Right kidney (tissue), 9 donors: Measurements from ENCODE around the gene DPCD.

Experiments used
- DNase-seq: peaks from one replicate; pipeline ENCODE4 v3.0.0-alpha.2; 2016
- long read RNA-seq, 8 donors: transcript quantifications; one replicate each; lab custom pipeline, GENCODE V29; 2026

DPCD gene
- long read RNA-seq, donor 1, transcript DPCD-202 (6 exons, 858 nt): major isoform, 19 of 26 reads
- long read RNA-seq, donor 1, partial matches to known transcripts: 0 of 26 reads
- long read RNA-seq, donor 1, other reads (novel, unspliced or antisense): 6 of 26 reads
- long read RNA-seq, donor 2, transcript DPCD-202 (6 exons, 858 nt): major isoform, 16 of 16 reads
- long read RNA-seq, donor 2, partial matches to known transcripts: 0 of 16 reads
- long read RNA-seq, donor 2, other reads (novel, unspliced or antisense): 0 of 16 reads
- long read RNA-seq, donor 3, transcript DPCD-202 (6 exons, 858 nt): major isoform, 19 of 19 reads
- long read RNA-seq, donor 3, partial matches to known transcripts: 0 of 19 reads
- long read RNA-seq, donor 3, other reads (novel, unspliced or antisense): 0 of 19 reads
- long read RNA-seq, donor 4, transcript DPCD-202 (6 exons, 858 nt): major isoform, 20 of 20 reads
- long read RNA-seq, donor 4, partial matches to known transcripts: 0 of 20 reads
- long read RNA-seq, donor 4, other reads (novel, unspliced or antisense): 0 of 20 reads
- long read RNA-seq, donor 5, transcript DPCD-202 (6 exons, 858 nt): major isoform, 25 of 25 reads
- long read RNA-seq, donor 5, partial matches to known transcripts: 0 of 25 reads
- long read RNA-seq, donor 5, other reads (novel, unspliced or antisense): 0 of 25 reads
- long read RNA-seq, donor 6, transcript DPCD-202 (6 exons, 858 nt): major isoform, 26 of 26 reads
- long read RNA-seq, donor 6, partial matches to known transcripts: 0 of 26 reads
- long read RNA-seq, donor 6, other reads (novel, unspliced or antisense): 0 of 26 reads
- long read RNA-seq, donor 7, transcript DPCD-202 (6 exons, 858 nt): major isoform, 38 of 123 reads
- long read RNA-seq, donor 7, partial matches to known transcripts: 74 of 123 reads
- long read RNA-seq, donor 7, other reads (novel, unspliced or antisense): 11 of 123 reads
- long read RNA-seq, donor 8, transcript DPCD-202 (6 exons, 858 nt): major isoform, 24 of 25 reads
- long read RNA-seq, donor 8, partial matches to known transcripts: 0 of 25 reads
- long read RNA-seq, donor 8, other reads (novel, unspliced or antisense): 0 of 25 reads

- DNase-seq: peak; percentile 92
Observed at GRCh38 chr10:101587725-101588653, at the start of gene DPCD, which contains the start of gene POLL. TSS of gene DPCD (plus strand) at chr10:101588321. CDS start at chr10:101588337, 16 bp downstream. TSS of gene POLL (minus strand) at chr10:101588257. CDS start at chr10:101587360, 897 bp downstream.

GRCh38 chr10:101538446-101538845 lies 49.7 kb upstream of the DPCD start:
- no peak for DNase-seq

- DNase-seq: no peak
Observed at GRCh38 chr10:101545898-101546297, 42.2 kb upstream of the DPCD start.

GRCh38 chr10:101550965-101551364 lies 37.2 kb upstream of the DPCD start:
- no peak for DNase-seq

DNA sequence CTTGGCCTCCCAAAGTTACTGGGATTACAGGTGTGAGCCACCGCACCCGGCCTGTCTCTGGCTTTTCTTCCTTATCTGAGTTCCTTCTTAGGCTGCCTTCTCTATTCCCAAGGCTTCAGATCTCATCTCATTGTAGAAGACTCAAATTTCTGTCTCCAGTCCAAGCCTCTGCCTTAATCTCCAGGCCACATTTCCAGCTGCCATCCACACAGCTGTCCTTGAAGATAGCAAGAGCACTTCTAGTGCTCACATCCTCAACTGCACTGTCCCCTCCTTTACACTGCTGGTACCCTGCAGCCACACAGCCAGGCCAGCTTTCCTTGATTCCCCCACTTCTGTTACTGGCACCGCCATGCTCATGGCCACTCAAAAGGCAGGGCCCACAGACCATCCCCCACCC lies 35.7 kb upstream of the DPCD start:
- no peak for DNase-seq

- DNase-seq: no peak
Observed at GRCh38 chr10:101557541-101557940, 30.6 kb upstream of the DPCD start.

DNA sequence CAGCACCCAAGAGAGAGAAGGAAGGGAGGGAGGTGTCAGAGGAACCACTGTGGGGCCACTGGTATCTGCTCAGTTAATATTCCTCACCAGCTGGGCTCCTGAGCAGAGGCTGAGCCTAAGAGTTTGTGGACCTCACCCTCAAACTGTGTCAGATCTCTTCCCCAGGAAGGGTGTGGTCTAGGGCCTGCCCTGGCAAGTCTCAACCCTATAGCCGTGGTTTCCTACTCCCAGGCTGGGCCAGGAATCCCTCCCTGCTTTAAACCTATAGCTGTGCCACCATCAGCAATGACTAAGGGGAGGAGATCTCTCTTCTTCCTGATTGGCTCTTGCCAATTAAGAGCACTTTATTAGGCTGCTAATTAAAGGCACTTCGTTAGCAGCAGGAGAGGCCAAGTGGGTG lies 29.9 kb upstream of the DPCD start:
- DNase-seq: no peak

DNA sequence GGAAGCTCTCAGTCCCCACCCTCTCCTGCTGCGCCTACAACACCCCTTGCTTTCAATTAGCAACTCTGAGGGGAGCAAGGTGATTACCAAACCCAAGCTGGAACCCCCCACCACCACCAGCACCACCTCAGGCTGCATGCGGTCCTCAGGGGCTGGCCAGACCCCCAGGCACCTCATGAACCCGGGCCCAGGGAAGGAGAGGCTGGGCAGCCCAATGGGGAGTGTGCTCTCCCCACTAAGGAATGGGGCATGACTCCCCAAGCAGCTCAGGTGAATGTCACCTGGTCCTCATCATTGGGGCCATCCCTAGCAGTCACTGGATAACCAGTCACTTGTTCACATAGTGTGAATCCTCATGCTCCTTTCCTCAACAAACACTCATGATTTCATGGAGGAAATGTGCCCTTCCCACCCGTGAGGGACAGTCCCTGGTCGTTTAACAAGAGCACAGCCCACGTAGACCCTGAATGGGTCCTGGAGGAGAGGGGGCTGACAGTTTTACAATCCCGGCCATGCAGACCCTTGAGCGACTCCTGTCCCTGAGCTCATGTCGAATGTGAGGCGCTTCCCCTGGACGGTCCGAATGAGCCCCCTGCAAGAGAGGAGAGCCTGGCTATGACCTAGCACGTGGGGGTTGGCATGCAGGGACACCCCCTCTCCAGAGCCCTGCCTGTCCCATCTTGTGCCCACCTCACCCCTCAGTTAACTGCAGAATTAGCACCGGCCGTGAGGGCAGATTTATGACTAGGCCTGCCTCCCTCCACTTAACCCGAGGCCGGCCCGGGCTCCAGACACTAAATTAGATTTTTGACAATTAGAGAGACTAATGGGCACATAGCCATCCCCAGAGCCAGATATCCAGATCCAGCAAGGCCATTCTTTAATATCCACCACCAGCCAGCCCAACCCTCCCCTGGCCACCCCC lies 29.2 kb upstream of the DPCD start:
- DNase-seq: no peak

GRCh38 chr10:101559596-101560297 lies 28.4 kb upstream of the DPCD start:
- DNase-seq: no peak

DNA sequence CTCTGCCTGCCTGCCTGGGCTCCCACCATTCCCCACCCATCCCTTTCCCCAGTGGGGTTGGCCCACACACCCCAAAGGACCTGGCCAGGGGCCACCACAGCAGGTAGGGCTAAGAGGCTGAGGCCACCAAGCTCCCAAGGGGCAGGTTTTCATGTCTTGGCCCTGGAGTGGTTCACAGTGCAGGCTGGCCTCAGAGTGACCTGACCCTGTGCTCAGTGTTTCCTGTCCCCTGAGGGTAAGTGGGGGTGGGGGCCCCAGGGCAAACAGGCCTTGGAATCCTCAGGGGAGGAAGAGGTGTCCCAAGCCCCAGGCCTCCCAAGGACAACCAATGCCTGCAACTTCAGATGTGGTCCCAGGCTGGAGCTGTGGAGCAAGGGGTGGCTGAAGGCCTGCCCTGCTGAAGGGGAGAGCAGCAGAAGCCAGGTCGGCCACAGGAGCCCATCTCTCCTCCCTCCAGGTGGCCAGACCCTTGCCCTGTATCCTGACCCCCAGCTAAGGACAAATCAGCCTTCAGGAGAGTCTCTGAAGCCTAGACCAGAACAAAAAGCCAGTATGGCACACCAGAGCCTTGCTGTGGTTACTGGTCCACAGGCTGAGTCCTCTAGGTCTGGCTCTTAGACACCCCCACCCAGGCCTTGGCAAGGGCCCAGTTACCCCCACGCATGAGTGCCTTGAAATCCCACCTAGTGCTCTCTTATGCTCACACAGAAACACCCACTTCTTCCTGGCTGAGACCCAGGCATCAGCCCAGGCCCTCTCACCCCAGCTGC lies 27.6 kb upstream of the DPCD start:
- no peak for DNase-seq

DNA sequence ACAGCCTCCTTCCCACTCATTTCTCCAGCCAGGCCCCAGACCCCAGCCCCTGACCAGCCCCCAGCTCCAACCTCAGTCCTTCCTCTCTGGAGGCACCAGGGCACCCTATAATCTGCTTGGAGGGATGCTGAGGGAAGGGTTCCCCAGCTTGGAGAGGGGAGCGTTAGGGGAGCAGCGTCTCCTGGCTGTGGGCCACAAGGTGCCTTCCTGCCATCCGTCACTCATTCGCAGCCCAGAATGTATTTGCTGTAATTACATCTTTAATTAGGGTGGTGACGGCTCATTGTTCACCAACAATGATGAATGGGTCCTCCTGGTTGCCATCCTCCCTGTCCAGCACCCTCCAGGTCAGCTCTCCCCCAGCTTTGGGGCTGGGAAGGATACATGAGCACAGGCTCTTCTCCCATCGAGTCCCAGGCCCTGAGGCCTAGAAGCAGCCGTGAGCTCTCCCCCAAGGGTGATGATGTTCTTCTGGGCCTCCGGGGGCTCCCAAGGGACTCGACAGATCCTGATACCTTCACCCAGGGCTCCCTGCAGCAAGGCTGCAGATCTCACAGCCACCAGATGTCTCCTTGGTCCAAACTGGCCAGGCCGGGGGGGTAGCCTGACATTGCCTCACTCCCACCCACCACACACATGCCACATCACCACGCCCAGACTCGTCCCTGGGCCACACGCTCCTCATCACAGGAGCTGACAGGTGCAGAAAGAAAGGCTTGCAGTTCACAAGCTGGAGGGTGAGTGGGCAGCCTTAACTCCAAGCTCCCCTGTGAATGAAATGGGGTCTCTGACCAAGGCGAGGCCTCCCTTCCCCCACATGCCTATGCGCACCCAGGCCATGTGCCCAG lies 26.8 kb upstream of the DPCD start:
- DNase-seq: no peak

- no peak for DNase-seq
Observed at GRCh38 chr10:101562231-101562630, 25.9 kb upstream of the DPCD start.

GRCh38 chr10:101563007-101563406 lies 25.1 kb upstream of the DPCD start:
- DNase-seq: no peak

DNA sequence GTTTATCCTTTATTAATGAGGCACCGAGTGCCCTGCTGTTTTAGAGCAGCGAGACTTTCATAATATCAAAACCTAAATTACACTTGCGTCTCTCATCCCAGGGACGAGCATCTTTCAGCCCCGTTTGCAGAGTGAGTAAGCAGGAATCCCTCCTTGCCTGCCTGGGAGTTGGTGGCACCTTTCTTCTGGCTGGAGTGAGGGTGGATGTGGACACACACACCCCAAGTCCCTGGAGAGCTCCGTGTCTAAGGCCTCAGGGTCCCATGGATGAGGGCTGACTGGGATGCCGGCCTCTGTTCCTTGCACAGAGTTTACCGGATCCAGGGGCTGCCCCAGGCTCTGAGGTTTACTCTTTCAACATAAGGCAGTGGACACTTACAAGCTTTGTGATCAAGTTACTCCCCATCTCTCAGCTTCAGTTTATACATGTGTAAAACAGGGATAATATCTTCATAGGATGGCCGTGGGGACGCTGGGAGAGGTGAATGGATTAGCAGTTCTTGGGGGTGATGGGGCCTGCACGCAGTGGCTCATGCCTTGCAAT lies 24.6 kb upstream of the DPCD start:
- no peak for DNase-seq

- no peak for DNase-seq
Observed at GRCh38 chr10:101564490-101564991, 23.6 kb upstream of the DPCD start.

GRCh38 chr10:101565370-101565900 lies 22.7 kb upstream of the DPCD start:
- no peak for DNase-seq

- no peak for DNase-seq
Observed at GRCh38 chr10:101565936-101566332, 22.2 kb upstream of the DPCD start.
